ENCODE data around the gene CEP250. TPM values are rescaled to one million over a fixed set of nuclear protein-coding genes. Genes with fewer than 3 reads are reported as not detected.
A peak's percentile ranks its signal among the peaks of the same experiment; 100 is the strongest.
"Not testable (repeated sequence)": the region's sequence is repeated elsewhere in the genome, so short reads cannot be mapped to it uniquely, and the experiment has no call there.

The CEP250 gene
- total RNA-seq, 2 experiments from 2014 or later = 56.8 to 75.4 TPM

DNA sequence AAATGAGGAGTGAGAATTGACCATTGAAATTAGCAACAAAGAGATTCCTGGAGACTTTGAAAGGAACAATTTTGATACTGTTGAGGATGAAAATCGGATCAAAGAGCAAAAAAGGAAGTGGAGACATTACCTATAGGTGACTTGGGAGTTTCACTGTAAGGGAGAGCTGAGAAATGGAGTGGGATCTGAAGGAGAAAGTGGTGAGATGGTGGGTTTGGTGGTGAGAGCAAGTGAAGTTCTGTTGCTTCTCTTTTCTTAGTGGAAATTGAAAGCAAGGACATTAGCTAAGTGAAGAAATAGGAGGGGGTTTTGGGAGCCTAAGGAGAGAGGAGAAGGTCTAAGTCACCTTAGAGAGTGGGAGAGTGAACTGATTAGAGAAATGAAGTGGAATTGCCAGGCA lies 90.7 kb downstream of the CEP250 start:
- H3K4me1 Mint-ChIP-seq = peaks cover 21% of the 10 kb centered on the region
- no peak for DNase-seq
- CTCF ChIA-PET = interaction anchor here (1.4 kb wide), 1 partner anchor 16 kb away, joined by 4 read pairs; no protein-coding TSS in a partner anchor
- H3K36me3 Mint-ChIP-seq (ENCODE audit: low read depth) = peaks cover 1% of the 10 kb centered on the region
- no peaks in the 10 kb centered on the region for H3K9me3 Mint-ChIP-seq
- no peak overlapping the region for H3K4me3 Mint-ChIP-seq
- POLR2A ChIA-PET = no interaction called here
- no peak overlapping the region for H3K27ac Mint-ChIP-seq
- H3K27me3 Mint-ChIP-seq = no peaks in the 10 kb centered on the region

DNA sequence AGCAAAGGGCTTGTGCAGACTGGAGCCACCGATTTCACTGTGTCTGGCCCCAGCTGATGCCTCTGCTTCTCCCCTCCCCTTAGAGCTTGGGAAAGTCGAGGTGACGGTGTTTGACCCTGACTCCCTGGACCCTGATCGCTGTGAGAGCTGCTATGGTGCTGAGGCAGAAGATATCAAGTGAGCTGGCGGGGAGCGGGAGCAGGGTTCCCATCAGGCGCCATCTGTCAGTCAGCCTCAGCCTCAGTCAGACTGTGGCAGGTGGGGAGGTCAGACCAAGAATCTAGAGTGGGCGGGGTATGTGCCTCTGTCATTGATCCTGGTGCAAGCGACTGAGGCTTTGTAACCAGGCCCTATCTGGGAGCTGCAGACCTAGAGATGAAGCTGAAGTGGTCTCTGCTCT lies 91.9 kb downstream of the CEP250 start:
- Mint-ChIP-seq H3K4me1 (peaks cover 12% of the 10 kb centered on the region), H3K36me3 (ENCODE audit: low read depth) (peaks cover 1% of the 10 kb centered on the region), H3K27ac (no peak overlapping the region), H3K27me3 (no peaks in the 10 kb centered on the region), H3K4me3 (no peak overlapping the region), H3K9me3 (no peaks in the 10 kb centered on the region)
- CTCF ChIA-PET = interaction anchor here (1.2 to 1.4 kb wide), 2 partner anchors 14 to 105 kb away, joined by 3 to 4 read pairs; no protein-coding TSS in a partner anchor
- no peak for DNase-seq
- POLR2A ChIA-PET = no interaction called here

GRCh38 chr20:35551503-35551902 lies 96.1 kb downstream of the CEP250 start:
- CTCF ChIA-PET = interaction anchor here (0.6 kb wide), 2 partner anchors 20 to 324 kb away, joined by 3 read pairs; no protein-coding TSS in a partner anchor
- H3K4me3 Mint-ChIP-seq = no peak overlapping the region
- H3K9me3 Mint-ChIP-seq = no peaks in the 10 kb centered on the region
- peaks cover 6% of the 10 kb centered on the region for H3K36me3 Mint-ChIP-seq (ENCODE audit: low read depth)
- H3K27ac Mint-ChIP-seq = no peak overlapping the region
- POLR2A ChIA-PET = no interaction called here
- DNase-seq = no peak
- H3K27me3 Mint-ChIP-seq = no peaks in the 10 kb centered on the region
- no peaks in the 10 kb centered on the region for H3K4me1 Mint-ChIP-seq

DNA sequence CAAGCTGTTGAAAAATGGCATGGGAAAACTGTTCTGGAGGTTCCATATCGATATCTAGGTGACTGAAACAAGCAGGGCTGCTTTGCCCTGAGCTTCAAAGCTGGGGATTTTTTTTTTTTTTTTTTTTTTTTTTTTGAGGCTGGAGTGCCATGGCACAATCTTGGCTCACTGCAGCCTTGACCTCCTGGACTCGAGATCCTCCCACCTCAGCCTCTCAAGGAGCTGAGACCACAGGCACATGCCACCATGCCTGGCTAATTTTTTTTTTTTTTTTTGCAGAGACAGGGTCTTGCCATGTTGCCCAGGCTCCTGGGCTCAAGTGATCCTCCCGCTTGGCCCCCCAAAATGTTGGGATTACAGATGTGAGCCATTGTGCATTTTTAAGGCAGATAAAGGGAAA lies 97.5 kb downstream of the CEP250 start:
- CTCF ChIA-PET = interaction anchor here (0.5 to 0.7 kb wide), 2 partner anchors 17 to 402 kb away, joined by 3 read pairs; no protein-coding TSS in a partner anchor
- DNase-seq = no peak
- H3K36me3 Mint-ChIP-seq (ENCODE audit: low read depth) = peaks cover 8% of the 10 kb centered on the region

GRCh38 chr20:35555461-35555860 lies 100.1 kb downstream of the CEP250 start:
- H3K9me3 Mint-ChIP-seq; H3K4me3 Mint-ChIP-seq; H3K36me3 Mint-ChIP-seq (ENCODE audit: low read depth); DNase-seq; H3K27ac Mint-ChIP-seq; H3K4me1 Mint-ChIP-seq; H3K27me3 Mint-ChIP-seq; POLR2A ChIA-PET: not testable (repeated sequence)
- CTCF ChIA-PET = interaction anchor here (0.6 kb wide), 1 partner anchor 745 kb away, joined by 3 read pairs; no protein-coding TSS in a partner anchor

More for the DNA sequence above, 97.5 kb downstream of the CEP250 start:
- POLR2A ChIA-PET = no interaction called here
- no peaks in the 10 kb centered on the region for H3K4me1 Mint-ChIP-seq
- H3K27me3 Mint-ChIP-seq = no peaks in the 10 kb centered on the region
- no peak overlapping the region for H3K27ac Mint-ChIP-seq
- no peaks in the 10 kb centered on the region for H3K9me3 Mint-ChIP-seq
- H3K4me3 Mint-ChIP-seq = no peak overlapping the region

DNA sequence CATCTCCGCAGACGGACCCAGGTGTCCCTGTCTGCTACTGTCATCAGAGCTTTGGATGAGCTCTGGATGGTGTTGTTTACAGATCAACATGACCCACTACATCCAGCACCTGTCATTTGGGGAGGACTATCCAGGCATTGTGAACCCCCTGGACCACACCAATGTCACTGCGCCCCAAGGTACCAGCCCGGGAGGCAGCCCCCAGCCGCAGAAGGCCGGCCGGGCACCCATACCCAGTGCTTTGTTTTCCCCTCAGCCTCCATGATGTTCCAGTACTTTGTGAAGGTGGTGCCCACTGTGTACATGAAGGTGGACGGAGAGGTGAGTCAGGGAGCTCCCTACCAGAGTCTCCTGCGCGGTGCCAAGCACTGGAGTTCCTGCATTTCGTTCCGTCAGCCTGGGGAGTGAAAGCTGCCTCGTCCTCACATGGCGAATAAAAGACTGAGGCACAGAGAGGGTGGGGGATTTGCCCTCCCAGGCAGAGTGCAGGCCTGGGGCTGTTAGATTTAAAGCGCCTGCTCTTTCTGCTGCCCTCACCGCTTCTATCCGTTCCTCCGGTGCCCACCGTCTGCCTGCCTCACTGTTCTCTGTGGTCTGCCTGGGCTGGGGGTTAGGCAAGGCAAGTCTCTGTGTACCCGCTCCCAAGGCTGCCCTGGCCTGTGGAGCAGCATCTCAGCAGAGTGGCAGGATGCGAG lies 100.7 kb downstream of the CEP250 start:
- Mint-ChIP-seq H3K27ac (no peak overlapping the region), H3K4me1 (no peaks in the 10 kb centered on the region), H3K36me3 (ENCODE audit: low read depth) (peaks cover 8% of the 10 kb centered on the region), H3K4me3 (no peak overlapping the region), H3K27me3 (no peaks in the 10 kb centered on the region), H3K9me3 (no peaks in the 10 kb centered on the region)
- no peak for DNase-seq
- CTCF ChIA-PET = no interaction called here
- POLR2A ChIA-PET = no interaction called here

DNA sequence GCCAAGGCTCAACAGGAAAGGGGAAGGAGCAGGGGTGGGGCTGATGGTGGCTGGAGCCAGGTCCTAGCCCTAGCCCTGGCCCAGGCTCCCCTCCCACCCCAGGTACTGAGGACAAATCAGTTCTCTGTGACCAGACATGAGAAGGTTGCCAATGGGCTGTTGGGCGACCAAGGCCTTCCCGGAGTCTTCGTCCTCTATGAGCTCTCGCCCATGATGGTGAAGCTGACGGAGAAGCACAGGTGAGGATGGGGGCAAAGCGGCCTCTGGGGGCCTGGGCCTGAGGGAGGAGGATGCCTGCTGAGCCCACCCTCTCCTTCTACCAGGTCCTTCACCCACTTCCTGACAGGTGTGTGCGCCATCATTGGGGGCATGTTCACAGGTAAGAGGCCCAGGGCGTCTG lies 101.5 kb downstream of the CEP250 start:
- no peak for DNase-seq
- H3K9me3 Mint-ChIP-seq = no peaks in the 10 kb centered on the region
- H3K27ac Mint-ChIP-seq = no peak overlapping the region
- POLR2A ChIA-PET = no interaction called here
- H3K4me3 Mint-ChIP-seq = no peak overlapping the region
- no peaks in the 10 kb centered on the region for H3K4me1 Mint-ChIP-seq
- peaks cover 8% of the 10 kb centered on the region for H3K36me3 Mint-ChIP-seq (ENCODE audit: low read depth)
- H3K27me3 Mint-ChIP-seq = no peaks in the 10 kb centered on the region
- CTCF ChIA-PET = no interaction called here

- POLR2A ChIA-PET = no interaction called here
- no peaks in the 10 kb centered on the region for H3K4me1 Mint-ChIP-seq
- H3K4me3 Mint-ChIP-seq = no peak overlapping the region
- H3K9me3 Mint-ChIP-seq = no peaks in the 10 kb centered on the region
- H3K36me3 Mint-ChIP-seq (ENCODE audit: low read depth) = peaks cover 8% of the 10 kb centered on the region
- no peak overlapping the region for H3K27ac Mint-ChIP-seq
- H3K27me3 Mint-ChIP-seq = no peaks in the 10 kb centered on the region
- DNase-seq = no peak
- CTCF ChIA-PET = no interaction called here
Measured at GRCh38 chr20:35558451-35558850, 103.1 kb downstream of the CEP250 start.

DNA sequence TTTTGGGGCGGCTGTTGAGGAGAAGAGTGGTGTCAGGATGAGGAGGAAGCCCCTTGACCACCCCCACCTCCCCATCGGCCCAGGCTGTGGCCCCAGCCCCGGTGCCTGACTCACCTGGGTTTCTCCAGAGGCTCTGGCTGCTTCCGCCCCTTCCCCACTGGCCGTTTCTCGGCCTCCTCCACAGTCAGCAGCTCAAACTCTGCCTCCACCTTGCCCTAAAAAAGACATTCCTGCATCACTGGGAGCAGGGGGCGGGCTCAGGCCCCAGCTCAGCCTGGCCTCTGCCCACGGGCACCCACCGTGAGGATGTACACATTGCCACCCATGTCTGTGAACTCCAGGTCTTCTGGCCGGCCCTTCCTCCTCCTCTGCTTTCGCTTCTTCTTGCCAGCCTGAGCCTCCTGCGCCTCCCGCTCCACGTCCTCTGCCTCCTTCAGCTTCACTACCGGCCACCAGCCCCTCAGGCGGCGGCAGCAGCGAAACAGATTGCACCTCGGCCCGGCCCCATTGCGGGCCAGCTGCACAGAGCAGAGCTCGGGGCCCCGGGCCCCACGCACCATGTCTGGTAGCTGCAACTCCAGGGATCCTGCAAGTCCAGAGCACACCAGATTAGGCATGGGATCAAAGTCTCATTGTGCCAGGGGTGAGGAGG lies 103.8 kb downstream of the CEP250 start:
- Mint-ChIP-seq H3K36me3 (ENCODE audit: low read depth) (peaks cover 7% of the 10 kb centered on the region), H3K9me3 (no peaks in the 10 kb centered on the region), H3K27ac (no peak overlapping the region), H3K4me3 (no peak overlapping the region), H3K4me1 (no peaks in the 10 kb centered on the region), H3K27me3 (no peaks in the 10 kb centered on the region)
- ChIA-PET POLR2A (no interaction called here), CTCF (no interaction called here)
- no peak for DNase-seq

- H3K4me3 Mint-ChIP-seq = no peak overlapping the region
- CTCF ChIA-PET = no interaction called here
- H3K9me3 Mint-ChIP-seq = no peaks in the 10 kb centered on the region
- H3K4me1 Mint-ChIP-seq = no peaks in the 10 kb centered on the region
- peaks cover 6% of the 10 kb centered on the region for H3K36me3 Mint-ChIP-seq (ENCODE audit: low read depth)
- H3K27ac Mint-ChIP-seq = no peak overlapping the region
- no peak for DNase-seq
- POLR2A ChIA-PET = no interaction called here
- no peaks in the 10 kb centered on the region for H3K27me3 Mint-ChIP-seq
Measured at GRCh38 chr20:35560105-35560511, 104.7 kb downstream of the CEP250 start.

- Mint-ChIP-seq H3K27ac (no peak overlapping the region), H3K27me3 (no peaks in the 10 kb centered on the region), H3K9me3 (no peaks in the 10 kb centered on the region), H3K4me1 (no peaks in the 10 kb centered on the region), H3K36me3 (ENCODE audit: low read depth) (peaks cover 4% of the 10 kb centered on the region), H3K4me3 (no peak overlapping the region)
- DNase-seq = no peak
- CTCF ChIA-PET = no interaction called here
- POLR2A ChIA-PET = no interaction called here
Measured at GRCh38 chr20:35560541-35560940, 105.1 kb downstream of the CEP250 start.

GRCh38 chr20:35561268-35561667 lies 105.9 kb downstream of the CEP250 start:
- Mint-ChIP-seq H3K36me3 (ENCODE audit: low read depth) (peaks cover 4% of the 10 kb centered on the region), H3K27me3 (peaks cover 2% of the 10 kb centered on the region), H3K4me3 (no peak overlapping the region), H3K9me3 (no peaks in the 10 kb centered on the region), H3K27ac (no peak overlapping the region), H3K4me1 (no peaks in the 10 kb centered on the region)
- ChIA-PET POLR2A (no interaction called here), CTCF (interaction anchor here (0.6 to 1.6 kb wide), 2 partner anchors 10 to 15 kb away, joined by 3 to 4 read pairs; no protein-coding TSS in a partner anchor)
- DNase-seq = peak; percentile 21

DNA sequence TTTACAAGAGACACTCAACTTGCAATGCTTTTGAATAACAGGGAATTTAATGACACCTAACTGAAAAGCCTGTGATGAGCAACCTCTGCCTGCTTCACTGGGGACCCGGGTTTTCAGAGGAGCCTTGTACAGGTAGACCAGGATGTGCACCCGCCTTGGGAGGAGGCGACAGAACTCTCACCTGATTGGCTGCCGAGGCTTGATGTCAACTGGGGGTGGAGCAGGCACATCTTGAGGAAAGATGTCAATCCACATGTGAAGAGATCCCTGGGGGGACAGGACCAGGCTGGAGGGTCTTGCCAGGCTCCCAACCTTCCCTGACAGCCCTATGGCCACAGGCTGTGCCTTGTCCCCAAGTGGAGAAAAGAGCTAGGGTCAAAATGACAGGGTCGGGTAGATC lies 106.3 kb downstream of the CEP250 start:
- POLR2A ChIA-PET = no interaction called here
- CTCF ChIA-PET = interaction anchor here (0.6 to 1.6 kb wide), 3 partner anchors 9 to 431 kb away, joined by 3 to 4 read pairs (median 4); no protein-coding TSS in a partner anchor
- H3K9me3 Mint-ChIP-seq = no peaks in the 10 kb centered on the region
- peaks cover 2% of the 10 kb centered on the region for H3K27me3 Mint-ChIP-seq
- H3K4me3 Mint-ChIP-seq = no peak overlapping the region
- no peaks in the 10 kb centered on the region for H3K4me1 Mint-ChIP-seq
- peaks cover under 1% of the 10 kb centered on the region for H3K36me3 Mint-ChIP-seq (ENCODE audit: low read depth)
- no peak for DNase-seq
- no peak overlapping the region for H3K27ac Mint-ChIP-seq
